SK-N-SH treated with all-trans-retinoic acid at 6 μM for 48 hours (cell line): ENCODE measurements around the gene NACAD.

Experiments used
- ARNTL ChIP-seq: fragments of 450-650 bp; formaldehyde crosslinking; IDR thresholded peaks from 2 replicates; pipeline ENCODE4 v1.5.0; 2020; ENCODE audit warnings: low read depth, mild to moderate bottlenecking, moderate library complexity, borderline replicate concordance
- CSDC2 ChIP-seq: fragments of 250-450 bp; sonication (Bioruptor Pico); IDR thresholded peaks from 2 replicates; pipeline ENCODE4 v1.5.0; 2020; ENCODE audit warnings: mild to moderate bottlenecking, moderate library complexity
- ISL1 ChIP-seq: fragments of 250-450 bp; sonication (Bioruptor Pico); IDR thresholded peaks from 2 replicates; pipeline ENCODE4 v2.1.2; 2022; ENCODE audit warnings: mild to moderate bottlenecking, moderate library complexity
- ZFP30 ChIP-seq: fragments of 450-650 bp; formaldehyde crosslinking; IDR thresholded peaks from 2 replicates; pipeline ENCODE4 v1.5.0; 2022; ENCODE audit warnings: mild to moderate bottlenecking, moderate library complexity
- TF ChIP-seq, protein P1 (sequence below): fragments of 250-450 bp; sonication (Bioruptor Pico); IDR thresholded peaks from 2 replicates; pipeline ENCODE4 v1.5.1; 2021; ENCODE audit warnings: mild to moderate bottlenecking, moderate library complexity
- TF ChIP-seq, protein P2 (sequence below): fragments of 250-450 bp; sonication (Bioruptor Pico); IDR thresholded peaks from 2 replicates; pipeline ENCODE4 v1.8.0; 2020; ENCODE audit warnings: mild to moderate bottlenecking, moderate library complexity, borderline replicate concordance

DNA sequence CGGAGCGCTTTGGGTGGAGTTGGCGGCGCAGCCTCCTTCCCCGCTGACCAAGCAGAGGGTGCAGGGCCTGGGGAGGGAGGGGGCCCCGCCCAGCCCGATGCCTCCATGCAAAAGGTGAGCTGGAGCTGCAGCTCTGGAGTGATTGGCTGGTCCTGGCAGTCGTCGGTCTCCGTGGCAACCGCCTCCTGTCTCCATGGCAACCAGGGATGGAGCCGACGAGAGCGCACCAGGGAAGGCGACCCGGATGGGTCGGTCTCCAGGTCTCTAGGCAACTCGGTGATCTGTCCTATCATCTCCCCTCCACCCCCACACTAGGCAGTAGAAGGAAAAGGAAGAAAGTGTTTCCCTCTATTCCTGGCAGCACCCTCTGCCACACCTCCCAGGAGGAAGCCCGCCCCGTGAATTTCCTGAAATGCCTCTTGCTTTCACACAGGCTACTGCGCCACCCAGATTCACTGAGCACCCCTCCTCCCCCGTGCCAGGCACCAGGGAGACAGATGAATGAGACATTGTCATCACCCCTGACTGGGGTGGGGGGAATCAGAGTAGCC is 647 bp upstream of the NACAD start:
- no peak for TF ChIP-seq ZFP30 (CRISPR knock-in tag)
- TF ChIP-seq ARNTL (CRISPR knock-in tag), result no peak
- TF ChIP-seq, protein P1, sequence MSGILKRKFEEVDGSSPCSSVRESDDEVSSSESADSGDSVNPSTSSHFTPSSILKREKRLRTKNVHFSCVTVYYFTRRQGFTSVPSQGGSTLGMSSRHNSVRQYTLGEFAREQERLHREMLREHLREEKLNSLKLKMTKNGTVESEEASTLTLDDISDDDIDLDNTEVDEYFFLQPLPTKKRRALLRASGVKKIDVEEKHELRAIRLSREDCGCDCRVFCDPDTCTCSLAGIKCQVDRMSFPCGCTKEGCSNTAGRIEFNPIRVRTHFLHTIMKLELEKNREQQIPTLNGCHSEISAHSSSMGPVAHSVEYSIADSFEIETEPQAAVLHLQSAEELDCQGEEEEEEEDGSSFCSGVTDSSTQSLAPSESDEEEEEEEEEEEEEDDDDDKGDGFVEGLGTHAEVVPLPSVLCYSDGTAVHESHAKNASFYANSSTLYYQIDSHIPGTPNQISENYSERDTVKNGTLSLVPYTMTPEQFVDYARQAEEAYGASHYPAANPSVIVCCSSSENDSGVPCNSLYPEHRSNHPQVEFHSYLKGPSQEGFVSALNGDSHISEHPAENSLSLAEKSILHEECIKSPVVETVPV (CRISPR knock-in tag), result no peak
- TF ChIP-seq, protein P2, sequence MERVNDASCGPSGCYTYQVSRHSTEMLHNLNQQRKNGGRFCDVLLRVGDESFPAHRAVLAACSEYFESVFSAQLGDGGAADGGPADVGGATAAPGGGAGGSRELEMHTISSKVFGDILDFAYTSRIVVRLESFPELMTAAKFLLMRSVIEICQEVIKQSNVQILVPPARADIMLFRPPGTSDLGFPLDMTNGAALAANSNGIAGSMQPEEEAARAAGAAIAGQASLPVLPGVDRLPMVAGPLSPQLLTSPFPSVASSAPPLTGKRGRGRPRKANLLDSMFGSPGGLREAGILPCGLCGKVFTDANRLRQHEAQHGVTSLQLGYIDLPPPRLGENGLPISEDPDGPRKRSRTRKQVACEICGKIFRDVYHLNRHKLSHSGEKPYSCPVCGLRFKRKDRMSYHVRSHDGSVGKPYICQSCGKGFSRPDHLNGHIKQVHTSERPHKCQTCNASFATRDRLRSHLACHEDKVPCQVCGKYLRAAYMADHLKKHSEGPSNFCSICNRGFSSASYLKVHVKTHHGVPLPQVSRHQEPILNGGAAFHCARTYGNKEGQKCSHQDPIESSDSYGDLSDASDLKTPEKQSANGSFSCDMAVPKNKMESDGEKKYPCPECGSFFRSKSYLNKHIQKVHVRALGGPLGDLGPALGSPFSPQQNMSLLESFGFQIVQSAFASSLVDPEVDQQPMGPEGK, result no peak
- TF ChIP-seq ISL1 (CRISPR knock-in tag), result no peak
- no peak for TF ChIP-seq CSDC2 (CRISPR knock-in tag)
